HUES6 (cell line): ENCODE measurements around the gene TNFRSF14.

Source experiments
- H3K27ac ChIP-seq: 2 replicates; pipeline ENCODE4 v1.7.0; 2013; ENCODE audit warnings: low read depth, mild to moderate bottlenecking, low read length, inconsistent platforms
- H3K27me3 ChIP-seq: 2 replicates; pipeline ENCODE4 v1.6.1; 2013; ENCODE audit warnings: low read length; ENCODE audit not compliant: control insufficient read depth, insufficient read depth
- H3K36me3 ChIP-seq: 2 replicates; pipeline ENCODE4 v1.6.1; 2013; ENCODE audit warnings: low read length; ENCODE audit not compliant: control insufficient read depth, insufficient read depth
- H3K4me1 ChIP-seq: 2 replicates; pipeline ENCODE4 v1.6.1; 2013; ENCODE audit warnings: low read length; ENCODE audit not compliant: control insufficient read depth, insufficient read depth
- H3K4me3 ChIP-seq: 2 replicates; pipeline ENCODE4 v1.5.1; 2013; ENCODE audit warnings: low read depth, low read length
- H3K9ac ChIP-seq: one replicate; pipeline ENCODE4 v1.6.1; 2013; ENCODE audit warnings: mild to moderate bottlenecking, low read length
- H3K9me3 ChIP-seq: 2 replicates; pipeline ENCODE4 v1.6.1; 2013; ENCODE audit warnings: low read depth, low read length; ENCODE audit not compliant: control insufficient read depth, insufficient read depth

TNFRSF14 gene

GRCh38 chr1:2539312-2539907 lies 16.8 kb upstream of the TNFRSF14 start:
- H3K27ac ChIP-seq, result no peak overlapping the region
- H3K4me1 ChIP-seq, result peaks cover 30% of the 10 kb centered on the region
- H3K36me3 ChIP-seq, result no peaks in the 10 kb centered on the region
- no peak overlapping the region for H3K4me3 ChIP-seq
- peaks cover 91% of the 10 kb centered on the region for H3K27me3 ChIP-seq
- no peak overlapping the region for H3K9ac ChIP-seq
- H3K9me3 ChIP-seq, result no peaks in the 10 kb centered on the region

DNA sequence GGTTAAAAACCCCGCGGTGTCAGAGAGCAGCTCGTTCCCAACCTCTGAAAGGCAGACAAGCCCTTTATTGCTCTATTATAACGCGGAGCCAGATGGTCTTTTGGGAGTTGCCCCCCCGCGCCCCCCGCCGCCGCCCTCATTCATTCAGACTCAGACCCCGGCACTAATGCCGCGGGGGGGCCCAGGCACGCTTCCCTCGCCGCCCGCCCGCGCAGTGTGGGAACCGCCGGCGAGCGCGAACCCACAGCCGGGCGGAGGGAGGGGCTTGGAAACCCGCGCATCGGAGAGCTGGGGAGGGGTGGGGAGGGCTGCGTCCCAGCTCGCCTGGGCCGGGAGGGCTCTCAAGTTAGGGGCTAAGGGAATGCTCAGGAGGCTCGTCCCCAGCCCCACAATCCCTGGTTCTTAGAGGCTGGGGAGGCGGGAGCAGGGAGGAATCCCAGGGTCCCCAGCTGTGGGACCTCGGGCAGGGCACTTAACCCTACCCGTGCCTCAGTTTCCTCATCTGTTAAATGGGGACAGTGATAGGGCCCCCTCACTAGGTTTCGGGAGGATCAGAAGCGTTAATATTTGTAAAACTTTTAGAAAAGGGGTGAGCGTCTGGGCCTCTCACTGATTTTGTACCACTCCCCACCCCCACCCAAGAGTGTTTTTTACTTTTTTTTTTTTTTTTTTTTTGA lies 15.2 kb upstream of the TNFRSF14 start:
- H3K27ac ChIP-seq, result no peak overlapping the region
- peaks cover 76% of the 10 kb centered on the region for H3K27me3 ChIP-seq
- no peak overlapping the region; the same call in 1 of the 2 replicates for H3K4me3 ChIP-seq
- peaks cover 30% of the 10 kb centered on the region for H3K4me1 ChIP-seq
- no peaks in the 10 kb centered on the region for H3K36me3 ChIP-seq
- H3K9ac ChIP-seq, result no peak overlapping the region
- H3K9me3 ChIP-seq, result no peaks in the 10 kb centered on the region

- peaks cover 30% of the 10 kb centered on the region for H3K4me1 ChIP-seq
- no peak overlapping the region for H3K4me3 ChIP-seq
- H3K27me3 ChIP-seq, result peaks cover 69% of the 10 kb centered on the region
- H3K36me3 ChIP-seq, result no peaks in the 10 kb centered on the region
- H3K9ac ChIP-seq, result no peak overlapping the region
- H3K27ac ChIP-seq, result no peak overlapping the region
- H3K9me3 ChIP-seq, result no peaks in the 10 kb centered on the region
These were observed 14.4 kb upstream of the TNFRSF14 start for GRCh38 chr1:2541619-2542245.

DNA sequence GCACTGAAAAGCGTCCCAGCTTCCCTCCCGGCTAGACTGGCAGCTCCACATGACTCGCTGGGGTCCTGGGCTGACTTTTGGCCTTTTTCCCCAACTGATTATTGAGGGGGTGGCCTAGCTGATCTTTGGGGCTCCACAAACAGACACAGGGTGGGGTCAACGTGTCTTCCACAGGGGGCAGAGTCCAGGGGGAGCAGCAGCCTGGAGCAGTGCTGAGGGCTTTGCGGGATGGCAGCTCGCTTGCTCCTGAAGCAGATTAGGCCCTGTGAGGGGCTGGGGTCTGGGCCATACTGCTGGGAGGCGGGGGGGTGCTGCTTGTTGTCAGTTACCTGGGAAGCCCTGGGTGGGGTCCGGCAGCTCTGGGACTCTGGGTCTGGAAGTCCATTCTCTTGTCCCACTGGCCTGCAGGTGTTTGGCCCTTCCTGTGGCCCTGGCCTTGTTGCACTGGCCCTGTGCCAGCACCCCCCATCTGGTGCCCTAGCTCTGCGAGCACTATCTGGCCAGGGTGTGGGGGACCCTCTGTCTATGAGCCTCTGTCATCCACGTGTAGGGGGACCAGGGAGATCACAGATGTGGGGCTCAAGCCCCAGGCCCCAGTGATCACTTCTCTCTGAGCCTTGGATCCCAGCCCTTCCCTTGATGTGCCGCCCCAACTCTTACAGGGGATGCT lies 13.8 kb upstream of the TNFRSF14 start:
- Histone ChIP-seq H3K27me3 (peaks cover 63% of the 10 kb centered on the region), H3K4me3 (no peak overlapping the region), H3K9ac (no peak overlapping the region), H3K9me3 (no peaks in the 10 kb centered on the region), H3K4me1 (peaks cover 33% of the 10 kb centered on the region), H3K27ac (no peak overlapping the region), H3K36me3 (no peaks in the 10 kb centered on the region)

- Histone ChIP-seq H3K9me3 (no peaks in the 10 kb centered on the region), H3K9ac (no peak overlapping the region), H3K4me1 (peaks cover 44% of the 10 kb centered on the region), H3K4me3 (no peak overlapping the region), H3K27ac (no peak overlapping the region), H3K27me3 (peaks cover 50% of the 10 kb centered on the region), H3K36me3 (no peaks in the 10 kb centered on the region)
These were observed 12.6 kb upstream of the TNFRSF14 start for GRCh38 chr1:2543543-2544092.

DNA sequence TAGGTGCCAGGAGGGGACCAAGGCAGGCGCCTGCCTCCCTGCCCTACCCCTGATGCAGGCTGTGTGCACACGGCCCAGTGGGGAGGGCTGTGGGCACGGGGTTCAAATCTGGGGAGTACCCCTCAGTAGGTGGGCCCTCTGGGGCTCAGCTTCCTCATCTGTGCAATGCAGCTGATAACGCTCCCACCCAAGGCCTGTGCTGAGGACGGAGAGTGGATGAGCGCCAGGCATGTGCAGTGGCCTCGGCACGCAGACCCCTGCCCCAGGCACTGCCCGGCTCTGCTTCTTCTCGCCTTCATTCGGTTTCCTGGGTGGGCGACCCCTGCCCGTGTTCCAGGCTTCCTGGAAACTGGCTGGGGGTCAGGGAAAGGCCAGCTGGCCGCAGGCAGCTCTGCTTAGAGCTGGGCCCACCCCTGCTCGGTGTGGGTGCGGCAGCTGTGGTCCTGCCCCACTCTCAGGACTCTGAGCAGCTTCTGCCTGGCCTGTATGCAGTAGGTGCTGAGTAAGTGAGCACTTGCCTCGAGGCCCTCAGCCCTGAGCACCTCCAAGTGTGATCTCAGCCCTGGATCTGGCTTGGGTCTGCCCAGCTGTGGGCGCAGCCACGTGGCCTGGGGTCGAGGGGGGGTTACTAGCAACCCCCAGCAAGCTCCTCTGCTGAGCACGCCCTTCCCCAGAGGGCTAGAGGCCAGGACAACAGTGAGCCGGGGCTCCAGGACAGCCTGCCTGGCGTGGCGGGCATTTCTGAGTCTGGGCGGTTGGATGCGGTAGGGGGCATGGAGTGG lies 11.9 kb upstream of the TNFRSF14 start:
- Histone ChIP-seq H3K4me1 (peaks cover 49% of the 10 kb centered on the region), H3K27me3 (peaks cover 44% of the 10 kb centered on the region), H3K9me3 (no peaks in the 10 kb centered on the region), H3K27ac (no peak overlapping the region), H3K36me3 (no peaks in the 10 kb centered on the region), H3K9ac (no peak overlapping the region), H3K4me3 (no peak overlapping the region)

DNA sequence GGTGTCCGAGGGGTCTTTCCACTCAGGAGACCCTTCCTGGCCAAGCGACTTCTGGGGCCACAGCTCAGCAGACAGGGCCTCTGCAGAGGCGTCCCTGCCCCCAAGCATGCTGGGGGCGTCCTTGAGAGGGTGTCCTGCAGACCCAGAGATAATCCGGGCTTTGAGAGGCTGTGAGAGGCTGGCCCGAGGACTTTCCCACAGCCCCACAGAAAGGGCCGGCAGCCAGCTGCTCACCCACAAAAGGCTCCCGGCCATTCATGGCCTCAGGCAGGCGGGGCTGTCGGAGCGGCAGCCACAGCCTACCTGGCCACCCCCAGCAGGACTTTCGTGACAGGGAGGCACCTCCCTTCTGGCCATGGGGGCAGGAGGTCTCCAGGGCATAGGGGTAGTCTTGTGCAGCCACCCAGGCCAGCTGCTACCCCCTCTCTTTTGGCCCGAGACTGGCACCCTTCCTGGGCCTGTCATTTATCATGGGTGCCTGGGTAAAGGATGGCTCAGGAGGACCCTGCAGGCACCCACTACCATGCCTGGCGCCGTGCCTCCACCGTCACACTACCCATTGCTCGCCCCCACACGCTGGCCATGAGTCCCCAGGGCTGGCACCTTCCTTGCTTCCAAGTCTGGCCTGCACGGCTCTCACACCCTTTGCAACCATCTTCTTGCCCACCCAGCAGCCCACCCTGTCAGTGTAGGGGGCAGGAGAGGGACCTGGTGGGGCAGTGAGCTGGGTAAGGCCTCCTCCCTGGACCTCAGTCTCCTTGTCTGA lies 11.1 kb upstream of the TNFRSF14 start:
- peaks cover 49% of the 10 kb centered on the region for H3K4me1 ChIP-seq
- H3K36me3 ChIP-seq, result no peaks in the 10 kb centered on the region
- H3K9ac ChIP-seq, result no peak overlapping the region
- H3K4me3 ChIP-seq, result no peak overlapping the region
- H3K27me3 ChIP-seq, result peaks cover 38% of the 10 kb centered on the region
- H3K9me3 ChIP-seq, result no peaks in the 10 kb centered on the region
- no peak overlapping the region for H3K27ac ChIP-seq

DNA sequence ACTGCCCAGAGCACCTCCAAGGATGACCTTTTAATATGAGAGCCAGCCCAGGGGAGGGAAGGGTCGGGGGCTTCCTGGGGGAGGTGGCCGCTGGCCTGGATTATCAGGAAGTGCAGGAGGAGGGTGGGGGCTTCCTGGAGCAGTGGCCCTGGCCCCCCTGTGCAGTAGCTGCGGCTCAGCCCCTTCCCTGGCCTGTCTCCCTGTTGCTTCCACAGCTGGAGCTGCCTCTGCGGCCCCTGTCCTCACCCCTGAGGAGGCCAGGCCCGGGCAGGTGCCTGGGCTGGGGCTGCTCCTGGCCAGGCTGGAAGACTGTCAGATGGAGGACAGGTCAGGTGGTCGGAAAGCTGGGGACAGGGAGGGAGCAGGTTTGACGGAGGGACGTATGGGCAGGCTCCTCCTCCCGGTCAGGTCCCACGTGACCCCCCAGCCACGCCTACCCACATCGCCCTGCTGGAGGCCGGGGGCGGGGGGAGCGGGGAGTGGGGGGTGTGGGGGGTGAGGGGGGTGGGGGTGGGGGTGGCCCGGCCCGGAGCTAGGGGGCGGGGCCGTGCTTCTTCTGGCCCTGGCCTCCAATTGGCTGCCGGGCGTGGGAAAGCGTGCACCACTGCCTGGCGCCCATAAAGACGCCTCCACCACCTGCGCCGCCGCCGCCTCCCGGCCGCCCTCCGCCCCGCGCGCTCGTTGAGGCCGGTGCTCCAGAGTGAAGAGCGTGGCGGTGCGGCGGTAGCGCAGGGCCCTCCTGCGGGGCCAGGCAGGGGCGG lies 10.2 kb upstream of the TNFRSF14 start:
- H3K4me3 ChIP-seq, result peak overlapping the region; percentile 82
- H3K9ac ChIP-seq, result peak overlapping the region; percentile 67
- H3K4me1 ChIP-seq, result peaks cover 49% of the 10 kb centered on the region
- no peaks in the 10 kb centered on the region for H3K36me3 ChIP-seq
- H3K27me3 ChIP-seq, result peaks cover 33% of the 10 kb centered on the region
- no peaks in the 10 kb centered on the region for H3K9me3 ChIP-seq
- peak overlapping the region; percentile 55; the same call in 1 of the 2 replicates for H3K27ac ChIP-seq

GRCh38 chr1:2546515-2547209 lies 9.5 kb upstream of the TNFRSF14 start:
- peak overlapping the region; percentile 55; the same call in 1 of the 2 replicates for H3K27ac ChIP-seq
- H3K36me3 ChIP-seq, result no peaks in the 10 kb centered on the region
- peak overlapping the region; percentile 82 for H3K4me3 ChIP-seq
- H3K4me1 ChIP-seq, result peaks cover 49% of the 10 kb centered on the region
- no peaks in the 10 kb centered on the region for H3K9me3 ChIP-seq
- H3K27me3 ChIP-seq, result peaks cover 26% of the 10 kb centered on the region
- H3K9ac ChIP-seq, result peak overlapping the region; percentile 67
